Effector memory CD8-positive, alpha-beta T cell (primary cell): ENCODE results near the gene NEU4.

ENCODE experiments used
- ATAC-seq: fragments of 150-1000 bp; cut with Tn5 transposase; replicated peaks from 2 replicates; pipeline ENCODE4 v1.10.0; 2021; ENCODE audit warnings: mild to moderate bottlenecking, moderate library complexity
- DNase-seq, 3 experiments: peaks; one replicate each; pipeline ENCODE4 v3.0.0; 2021
- H3K27ac Mint-ChIP-seq, 2 donors: one replicate each; pipeline ENCODE4 v1.8.0; 2022; ENCODE audit warnings: mild to moderate bottlenecking in 2 of 2, mixed read lengths in 2 of 2, moderate library complexity in 2 of 2
- H3K27me3 Mint-ChIP-seq, 2 donors: one replicate each; pipeline ENCODE4 v1.8.0; 2022; ENCODE audit warnings: mixed read lengths in 2 of 2
- H3K36me3 Mint-ChIP-seq: one replicate; pipeline ENCODE4 v1.8.0; 2022; ENCODE audit warnings: mild to moderate bottlenecking, moderate library complexity, mixed read lengths; ENCODE audit not compliant: insufficient read depth
- H3K4me1 Mint-ChIP-seq, 2 donors: one replicate each; pipeline ENCODE4 v1.8.0; 2022; ENCODE audit warnings: low read depth in 2 of 2, mixed read lengths in 2 of 2
- H3K4me3 Mint-ChIP-seq, 2 donors: one replicate each; pipeline ENCODE4 v1.8.0; 2022; ENCODE audit warnings: mild to moderate bottlenecking in 2 of 2, mixed read lengths in 2 of 2, moderate library complexity in 2 of 2
- H3K9me3 Mint-ChIP-seq, 2 donors: one replicate each; pipeline ENCODE4 v1.8.0; 2022; ENCODE audit warnings: mixed read lengths in 2 of 2

NEU4 gene

GRCh38 chr2:241770185-241770935 is 38.6 kb upstream of the NEU4 start:
- H3K9me3 Mint-ChIP-seq: no peaks in the 10 kb centered on the region
- no peak overlapping the region for H3K4me3 Mint-ChIP-seq
- no peaks in the 10 kb centered on the region for H3K36me3 Mint-ChIP-seq
- no peak for ATAC-seq
- H3K4me1 Mint-ChIP-seq: peaks cover 8 to 19% of the 10 kb centered on the region in 2 donors
- no peaks in the 10 kb centered on the region for H3K27me3 Mint-ChIP-seq
- H3K27ac Mint-ChIP-seq: no peak overlapping the region
- no peak for DNase-seq

- Mint-ChIP-seq H3K9me3 (no peaks in the 10 kb centered on the region), H3K27me3 (no peaks in the 10 kb centered on the region), H3K4me1 (peaks cover 8 to 19% of the 10 kb centered on the region in 2 donors), H3K4me3 (no peak overlapping the region), H3K27ac (no peak overlapping the region), H3K36me3 (no peaks in the 10 kb centered on the region)
- ATAC-seq: no peak
- DNase-seq: no peak
Measured at GRCh38 chr2:241770936-241771285, 38.1 kb upstream of the NEU4 start.

- H3K27me3 Mint-ChIP-seq: no peaks in the 10 kb centered on the region
- ATAC-seq: no peak
- no peaks in the 10 kb centered on the region for H3K9me3 Mint-ChIP-seq
- peak overlapping the region; percentile 54 to 64 for H3K4me3 Mint-ChIP-seq
- peak overlapping the region; percentile 2 to 27 for H3K27ac Mint-ChIP-seq
- DNase-seq: no peak
- H3K36me3 Mint-ChIP-seq: no peaks in the 10 kb centered on the region
- H3K4me1 Mint-ChIP-seq: peaks cover 8 to 19% of the 10 kb centered on the region in 2 donors
Measured at GRCh38 chr2:241771286-241772062, 37.5 kb upstream of the NEU4 start.

GRCh38 chr2:241772063-241772499 is 36.9 kb upstream of the NEU4 start:
- peak overlapping the region; percentile 2 to 27 for H3K27ac Mint-ChIP-seq
- H3K27me3 Mint-ChIP-seq: no peaks in the 10 kb centered on the region
- DNase-seq: peak in 1 of 3 experiments; percentile 18
- no peaks in the 10 kb centered on the region for H3K9me3 Mint-ChIP-seq
- peaks cover 8 to 19% of the 10 kb centered on the region in 2 donors for H3K4me1 Mint-ChIP-seq
- no peaks in the 10 kb centered on the region for H3K36me3 Mint-ChIP-seq
- ATAC-seq: peak; percentile 27
- peak overlapping the region; percentile 54 to 64 for H3K4me3 Mint-ChIP-seq

- H3K27ac Mint-ChIP-seq: no peak overlapping the region
- no peaks in the 10 kb centered on the region for H3K36me3 Mint-ChIP-seq
- peaks cover 8 to 19% of the 10 kb centered on the region in 2 donors for H3K4me1 Mint-ChIP-seq
- no peaks in the 10 kb centered on the region for H3K9me3 Mint-ChIP-seq
- H3K4me3 Mint-ChIP-seq: no peak overlapping the region
- no peaks in the 10 kb centered on the region for H3K27me3 Mint-ChIP-seq
- DNase-seq: no peak
- no peak for ATAC-seq
Measured at GRCh38 chr2:241773511-241774418, 35.2 kb upstream of the NEU4 start.

GRCh38 chr2:241774419-241775222 is 34.4 kb upstream of the NEU4 start:
- ATAC-seq (no peak), DNase-seq (no peak)
- Mint-ChIP-seq H3K4me1 (peaks cover 8 to 19% of the 10 kb centered on the region in 2 donors), H3K4me3 (no peak overlapping the region), H3K9me3 (no peaks in the 10 kb centered on the region), H3K36me3 (no peaks in the 10 kb centered on the region), H3K27ac (no peak overlapping the region), H3K27me3 (no peaks in the 10 kb centered on the region)

GRCh38 chr2:241775223-241776177 is 33.5 kb upstream of the NEU4 start:
- Mint-ChIP-seq H3K27ac (no peak overlapping the region), H3K9me3 (no peaks in the 10 kb centered on the region), H3K4me3 (no peak overlapping the region), H3K4me1 (peaks cover 8 to 17% of the 10 kb centered on the region in 2 donors), H3K36me3 (no peaks in the 10 kb centered on the region), H3K27me3 (no peaks in the 10 kb centered on the region)
- DNase-seq (no peak), ATAC-seq (no peak)

GRCh38 chr2:241776336-241777169 is 32.4 kb upstream of the NEU4 start, which contains the start of gene GAL3ST2:
Gene GAL3ST2 (plus strand): TSS chr2:241776822. CDS start chr2:241776956, 134 bp downstream.
- Mint-ChIP-seq H3K9me3 (no peaks in the 10 kb centered on the region), H3K27ac (no peak within 1 kb of the TSS), H3K36me3 (no peaks in the 10 kb centered on the region), H3K4me1 (peaks cover 8 to 14% of the 10 kb centered on the region in 2 donors), H3K4me3 (no peak within 1 kb of the TSS), H3K27me3 (no peaks in the 10 kb centered on the region)
- DNase-seq (no peak), ATAC-seq (no peak)

GRCh38 chr2:241777170-241777685 is 31.8 kb upstream of the NEU4 start:
- Mint-ChIP-seq H3K9me3 (no peaks in the 10 kb centered on the region), H3K4me3 (no peak overlapping the region), H3K4me1 (peaks cover 2 to 8% of the 10 kb centered on the region in 2 donors), H3K27ac (no peak overlapping the region), H3K36me3 (no peaks in the 10 kb centered on the region), H3K27me3 (no peaks in the 10 kb centered on the region)
- ATAC-seq: no peak
- no peak for DNase-seq

- H3K4me1 Mint-ChIP-seq: peaks cover 0 to 2% of the 10 kb centered on the region in 2 donors
- no peak overlapping the region for H3K4me3 Mint-ChIP-seq
- no peaks in the 10 kb centered on the region for H3K36me3 Mint-ChIP-seq
- peak overlapping the region in 1 of 2 donors; percentile 35 for H3K27ac Mint-ChIP-seq
- DNase-seq (no peak), ATAC-seq (no peak)
- no peaks in the 10 kb centered on the region for H3K27me3 Mint-ChIP-seq
- H3K9me3 Mint-ChIP-seq: no peaks in the 10 kb centered on the region
Measured at GRCh38 chr2:241777686-241778627, 31.0 kb upstream of the NEU4 start.
